Measurements from ENCODE around the gene PIERCE2. TPM values are rescaled to one million over a fixed set of nuclear protein-coding genes. Genes with fewer than 3 reads are reported as not detected.
"Not testable (repeated sequence)": the region's sequence is repeated elsewhere in the genome, so short reads cannot be mapped to it uniquely, and the experiment has no call there.

PIERCE2 gene
- polyA plus RNA-seq, 4 donors: 5.9 to 7.7 (median 6.9) TPM

DNA sequence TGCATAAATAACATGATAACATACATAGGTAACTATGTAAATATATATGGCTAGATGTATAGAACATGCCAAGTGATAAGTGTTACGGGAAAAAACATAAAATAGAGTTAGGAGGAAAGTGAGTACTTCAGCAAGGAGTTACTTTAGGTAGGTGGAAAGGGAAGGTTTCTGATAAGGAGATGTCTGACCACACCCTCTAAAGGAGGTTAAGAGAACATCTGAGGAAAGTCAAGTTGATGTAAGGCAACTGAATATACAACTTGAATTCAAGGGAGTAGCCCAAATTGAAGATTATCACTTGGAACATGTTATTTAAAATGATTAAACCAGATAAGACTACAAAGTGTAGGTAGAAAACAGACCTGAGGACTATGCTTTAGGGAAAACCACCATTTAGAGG is 13.8 kb downstream of the PIERCE2 start:
- no peak for DNase-seq (ENCODE audit: low read depth in 4 of 4, low spot score in 2 of 4)

DNA sequence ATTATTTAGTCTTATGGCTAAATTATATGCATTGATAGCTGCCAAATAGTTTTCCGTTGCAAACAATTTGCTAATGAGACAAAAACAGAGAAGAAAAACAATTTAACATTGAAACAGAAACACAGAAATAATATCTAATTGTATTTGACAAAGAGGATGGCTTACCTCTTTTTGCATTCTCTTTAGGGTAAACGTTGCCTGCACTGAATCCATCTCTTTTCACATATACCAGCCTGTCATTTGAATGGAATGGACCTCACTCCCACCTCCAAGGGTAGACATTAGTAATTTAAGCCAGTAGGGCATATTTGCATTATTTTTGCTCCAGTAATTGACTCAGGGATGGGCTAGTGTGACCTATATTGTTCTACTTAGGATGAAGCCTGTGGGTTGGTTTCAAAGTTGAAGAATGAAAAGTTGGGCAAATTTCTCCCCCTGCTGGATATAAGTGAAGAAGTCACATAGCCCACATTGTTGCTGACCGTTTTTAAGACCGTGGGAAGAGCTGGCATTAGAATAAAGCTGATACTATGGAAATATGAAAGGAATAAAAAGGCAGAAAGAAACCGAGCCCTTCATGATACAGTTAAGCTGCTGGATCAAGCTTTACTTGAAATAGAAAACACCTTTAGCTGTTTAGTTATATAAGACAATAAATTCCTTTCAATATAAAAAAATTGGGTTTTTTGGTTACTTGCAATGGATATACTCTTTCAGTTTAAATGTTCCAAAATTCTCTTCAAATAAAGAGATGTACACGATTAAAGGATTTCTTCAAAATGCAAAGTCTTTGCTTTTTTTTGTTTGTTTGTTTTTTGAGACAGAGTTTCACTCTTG is 26.9 kb downstream of the PIERCE2 start:
- peak in 3 of 4 donors; percentile 13 to 37 (median 28) for DNase-seq (ENCODE audit: low read depth in 4 of 4, low spot score in 2 of 4)

DNA sequence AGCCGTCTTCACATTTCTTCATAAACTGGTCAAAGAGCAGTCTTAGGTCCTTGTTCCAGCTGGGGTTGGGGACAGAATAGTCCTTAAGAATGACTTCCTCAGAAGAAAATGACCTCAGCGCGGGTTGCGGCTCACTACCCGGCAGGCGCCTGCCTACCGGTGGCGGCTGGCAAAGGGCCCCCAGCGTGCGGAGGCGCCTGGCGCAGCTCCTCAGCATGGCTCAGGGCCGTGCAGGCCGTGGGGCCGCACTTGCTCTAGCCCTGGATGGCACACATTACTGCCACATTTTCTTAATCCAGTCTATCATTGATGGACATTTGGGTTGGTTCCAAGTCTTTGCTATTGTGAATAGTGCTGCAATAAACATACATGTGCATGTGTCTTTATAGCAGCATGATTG is 34.8 kb downstream of the PIERCE2 start:
- not testable (repeated sequence) for DNase-seq (ENCODE audit: low read depth in 4 of 4, low spot score in 2 of 4)

DNA sequence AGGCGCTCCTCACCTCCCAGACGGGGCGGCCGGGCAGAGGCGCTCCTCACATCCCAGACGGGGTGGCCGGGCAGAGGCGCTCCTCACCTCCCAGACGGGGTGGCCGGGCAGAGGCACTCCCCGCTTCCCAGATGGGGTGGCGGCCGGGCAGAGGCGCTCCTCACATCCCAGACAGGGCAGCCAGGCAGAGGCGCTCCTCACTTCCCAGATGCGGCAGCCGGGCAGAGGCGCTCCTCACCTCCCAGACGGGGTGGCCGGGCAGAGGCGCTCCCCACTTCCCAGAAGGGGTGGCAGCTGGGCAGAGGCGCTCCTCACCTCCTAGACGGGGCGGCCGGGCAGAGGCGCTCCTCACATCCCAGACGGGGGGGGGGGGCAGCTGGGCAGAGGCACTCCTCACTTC is 37.6 kb downstream of the PIERCE2 start:
- not testable (repeated sequence) for DNase-seq (ENCODE audit: low read depth in 4 of 4, low spot score in 2 of 4)

DNA sequence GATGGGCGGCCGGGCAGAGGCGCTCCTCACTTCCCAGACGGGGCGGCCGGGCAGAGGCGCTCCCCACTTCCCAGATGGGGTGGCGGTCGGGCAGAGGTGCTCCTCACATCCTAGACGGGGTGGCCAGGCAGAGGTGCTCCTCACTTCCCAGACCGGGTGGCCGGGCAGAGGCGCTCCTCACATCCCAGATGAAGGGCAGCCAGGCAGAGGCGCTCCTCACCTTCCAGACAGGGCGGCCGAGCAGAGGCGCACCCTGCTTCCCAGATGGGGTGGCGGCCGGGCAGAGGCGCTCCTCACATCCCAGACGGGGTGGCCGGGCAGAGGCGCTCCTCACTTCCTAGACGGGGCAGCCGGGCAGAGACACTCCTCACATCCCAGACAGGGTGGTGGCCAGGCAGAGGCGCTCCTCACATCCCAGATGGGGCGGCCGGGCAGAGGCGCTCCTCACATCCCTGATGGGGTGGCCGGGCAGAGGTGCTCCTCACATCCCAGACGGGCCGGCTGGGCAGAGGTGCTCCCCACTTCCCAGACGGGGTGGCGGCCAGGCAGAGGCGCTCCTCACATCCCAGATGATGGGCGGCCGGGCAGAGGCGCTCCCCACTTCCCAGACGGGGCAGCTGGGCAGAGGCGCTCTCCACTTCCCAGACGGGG is 38.2 kb downstream of the PIERCE2 start:
- DNase-seq (ENCODE audit: low read depth in 4 of 4, low spot score in 2 of 4): not testable (repeated sequence)

DNA sequence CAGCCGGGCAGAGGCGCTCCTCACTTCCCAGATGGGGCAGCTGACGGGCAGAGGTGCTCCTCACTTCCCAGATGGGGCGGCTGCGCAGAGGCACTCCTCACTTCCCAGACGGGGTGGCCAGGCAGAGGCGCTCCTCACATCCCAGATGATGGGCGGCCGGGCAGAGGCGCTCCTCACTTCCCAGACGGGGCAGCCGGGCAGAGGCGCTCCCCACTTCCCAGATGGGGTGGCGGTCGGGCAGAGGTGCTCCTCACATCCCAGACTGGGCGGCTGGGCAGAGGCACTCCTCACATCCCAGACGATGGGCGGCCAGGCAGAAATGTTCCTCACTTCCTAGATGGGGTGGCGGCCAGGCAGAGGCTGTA is 38.7 kb downstream of the PIERCE2 start:
- not testable (repeated sequence) for DNase-seq (ENCODE audit: low read depth in 4 of 4, low spot score in 2 of 4)

DNA sequence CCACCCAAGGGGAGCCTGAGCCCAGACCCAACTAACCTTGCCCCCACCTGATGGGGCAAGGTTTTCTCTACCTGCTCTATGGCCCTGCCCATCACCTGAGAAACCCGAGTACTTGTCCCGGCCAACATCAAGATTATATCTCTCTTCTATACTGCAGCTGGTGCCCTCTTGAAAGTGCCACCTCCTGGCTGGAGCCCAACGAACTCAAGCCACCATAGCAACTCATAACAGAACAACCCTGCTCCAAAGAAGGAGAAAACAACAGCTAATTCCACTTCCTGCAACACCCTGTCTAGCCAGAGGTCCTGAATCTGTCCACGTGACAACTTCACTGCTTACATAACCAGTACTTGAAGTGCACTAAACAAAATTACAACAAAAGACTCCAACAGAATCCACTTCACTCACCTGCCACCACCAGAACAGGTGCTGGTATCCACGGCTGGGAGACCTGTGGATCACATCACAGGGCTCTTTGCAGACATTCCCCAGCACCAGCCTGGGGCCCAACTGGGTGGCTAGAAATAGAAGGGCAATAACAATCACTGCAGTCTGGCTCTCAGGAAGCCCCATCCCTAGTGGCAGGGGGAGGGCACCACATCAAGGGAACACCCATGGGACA is 49.2 kb downstream of the PIERCE2 start:
- DNase-seq (ENCODE audit: low read depth in 4 of 4, low spot score in 2 of 4): no peak

DNA sequence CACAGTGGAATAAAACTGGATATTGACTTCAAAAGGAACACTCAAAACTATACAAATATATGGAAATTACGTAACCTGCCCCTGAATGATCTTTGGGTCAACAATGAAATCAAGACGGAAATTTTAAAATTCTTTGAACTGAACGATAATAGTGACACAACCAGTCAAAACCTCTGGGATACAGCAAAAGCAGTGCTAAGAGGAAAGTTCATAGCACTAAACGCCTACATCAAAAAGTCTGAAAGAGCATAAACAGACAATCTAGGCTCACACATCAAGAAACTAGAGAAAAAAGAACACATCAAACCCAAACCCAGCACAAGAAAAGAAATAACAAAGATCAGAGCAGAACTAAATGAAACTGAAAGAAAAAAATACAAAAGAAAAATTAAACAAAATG is 53.2 kb downstream of the PIERCE2 start:
- DNase-seq (ENCODE audit: low read depth in 4 of 4, low spot score in 2 of 4): no peak

DNA sequence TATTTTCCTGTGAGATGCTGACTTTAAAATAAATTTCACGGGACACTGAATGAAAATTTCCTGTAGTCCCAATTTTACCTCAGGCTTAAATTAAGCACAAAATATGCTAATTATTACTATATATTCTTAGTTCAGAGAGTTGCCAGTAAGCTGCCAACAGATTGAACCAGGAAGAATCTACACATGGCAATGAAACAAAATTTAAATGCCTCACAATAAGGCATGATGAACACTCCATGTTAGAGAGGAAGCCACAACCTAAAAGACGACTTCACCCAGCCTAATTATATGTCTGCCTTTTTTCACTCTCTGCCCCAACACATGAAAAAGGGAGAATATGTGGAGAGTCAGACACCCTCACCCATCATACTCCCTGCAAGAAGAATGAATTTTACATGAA is 60.0 kb downstream of the PIERCE2 start:
- no peak for DNase-seq (ENCODE audit: low read depth in 4 of 4, low spot score in 2 of 4)

Other genes starting within 250 kb of the PIERCE2 start
- gene RSL24D1, start 211.6 kb upstream of the PIERCE2 start, polyA plus RNA-seq (ENCODE audit: insufficient read length in 4 of 4): 100 to 1,000 TPM in 3 of 4 donors, 10 to 100 TPM in 1; 99.7 to 146 (median 134) TPM
- 10 to 100 TPM; 15.5 to 19.2 (median 18.2) TPM for gene RAB27A, start 118.7 kb upstream of the PIERCE2 start, polyA plus RNA-seq (ENCODE audit: insufficient read length in 4 of 4)
- 10 to 100 TPM; 15.7 to 17.3 (median 16.9) TPM for gene PIGBOS1, start 89.4 kb upstream of the PIERCE2 start, polyA plus RNA-seq (ENCODE audit: insufficient read length in 4 of 4)
- 10 to 100 TPM; 18.4 to 25.2 (median 20.1) TPM for gene PIGB, start 89.3 kb upstream of the PIERCE2 start, polyA plus RNA-seq (ENCODE audit: insufficient read length in 4 of 4)
- 10 to 100 TPM; 45.6 to 61.4 (median 55.4) TPM for gene CCPG1, start 136 bp upstream of the PIERCE2 start, polyA plus RNA-seq (ENCODE audit: insufficient read length in 4 of 4)
- 10 to 100 TPM in 2 of 4 donors, 1 to 10 TPM in 2; 9.0 to 12.4 (median 10.7) TPM for gene DNAAF4, start 99.7 kb downstream of the PIERCE2 start, polyA plus RNA-seq (ENCODE audit: insufficient read length in 4 of 4)
- 10 to 100 TPM; 13.3 to 16.8 (median 14.8) TPM for gene PYGO1, start 179.8 kb downstream of the PIERCE2 start, polyA plus RNA-seq (ENCODE audit: insufficient read length in 4 of 4)